Spleen (tissue), 11 donors: ENCODE measurements around the gene CD82. TPM values are rescaled to one million over a fixed set of nuclear protein-coding genes. Genes with fewer than 3 reads are reported as not detected.
A peak's percentile ranks its signal among the peaks of the same experiment; 100 is the strongest.

ENCODE experiments used
- DNase-seq: peaks from one replicate; pipeline ENCODE4 v3.0.0-alpha.2; 2020
- H3K27ac ChIP-seq, 8 donors: fragments of 200-600 bp; sonication (generic) in 7 of 8; 1 replicate in 4 of 8; 2 replicates in 4 of 8; pipeline versions ENCODE4 v1.5.0 to v1.8.0; 2016 to 2021; ENCODE audit warnings: inconsistent platforms in 4 of 8, mild to moderate bottlenecking in 4 of 8, moderate library complexity in 1 of 8
- H3K27me3 ChIP-seq, 7 donors: fragments of 200-600 bp; sonication (generic) in 6 of 7; replicated peaks in 1 of 7; 1 replicate in 4 of 7; 2 replicates in 3 of 7; pipeline versions ENCODE4 v1.5.0 to v1.8.0; 2016 to 2021; ENCODE audit warnings: inconsistent platforms in 3 of 7, mild to moderate bottlenecking in 1 of 7
- H3K36me3 ChIP-seq, 6 donors: fragments of 200-600 bp; sonication (generic) in 5 of 6; 1 replicate in 4 of 6; 2 replicates in 2 of 6; pipeline versions ENCODE4 v1.5.0 to v1.8.0; 2016 to 2021; ENCODE audit warnings: inconsistent platforms in 2 of 6
- H3K4me1 ChIP-seq, 6 donors: fragments of 200-600 bp; sonication (generic) in 5 of 6; 1 replicate in 3 of 6; 2 replicates in 3 of 6; pipeline versions ENCODE4 v1.5.0 to v1.8.0; 2016 to 2021; ENCODE audit warnings: inconsistent platforms in 3 of 6
- H3K4me3 ChIP-seq, 8 donors: fragments of 200-600 bp; sonication (generic) in 7 of 8; 1 replicate in 4 of 8; 2 replicates in 4 of 8; pipeline versions ENCODE4 v1.5.0 to v1.8.0; 2016 to 2021; ENCODE audit warnings: inconsistent platforms in 4 of 8, mild to moderate bottlenecking in 4 of 8, moderate library complexity in 2 of 8
- H3K9me3 ChIP-seq, 8 donors: fragments of 200-600 bp; sonication (generic) in 7 of 8; 1 replicate in 4 of 8; 2 replicates in 4 of 8; pipeline versions ENCODE4 v1.5.0 to v1.8.0; 2016 to 2021; ENCODE audit warnings: inconsistent platforms in 4 of 8
- CTCF ChIP-seq, 11 experiments: fragments of 200-600 bp in 7 of 11; fragments of 450-650 bp in 4 of 11; sonication (generic) in 4 of 11; IDR thresholded peaks in 8 of 11; conservative IDR thresholded peaks in 3 of 11; 1 replicate in 7 of 11; 2 replicates in 4 of 11; pipeline versions ENCODE4 v1.4.0 to v1.8.0; 2016 to 2021; ENCODE audit warnings: antibody characterized with exemption in 11 of 11, inconsistent platforms in 4 of 11, mild to moderate bottlenecking in 1 of 11
- POLR2A ChIP-seq, 3 donors: fragments of 450-650 bp; IDR thresholded peaks; one replicate each; pipeline ENCODE4 v1.5.1; 2017; ENCODE audit warnings: antibody characterized with exemption in 3 of 3, mild to moderate bottlenecking in 1 of 3
- POLR2AphosphoS5 ChIP-seq, 3 donors: sonication (generic); formaldehyde crosslinking; IDR thresholded peaks; one replicate each; pipeline ENCODE4 v1.5.1; 2017; ENCODE audit warnings: antibody characterized with exemption in 3 of 3
- WGBS, 5 donors: extraction: QIAGEN DNeasy Blood & Tissue Kit in 3 of 5; methylation state at CpG; one replicate each; pipeline versions ENCODE4 v1.1.5 to v1.1.7; 2013 to 2018; 5-methylcytosine and 5-hydroxymethylcytosine counted together
- intact Hi-C: fragments of 100-400 bp; cut with DNase I; formaldehyde crosslinking; loops from one replicate; pipeline ENCODE4 v1.15.0; 2023; ENCODE audit warnings: low total_unique reads
- polyA plus RNA-seq, 3 donors: library from polyadenylated mRNA; stranded (reverse); fragments of 200-250 nt; gene quantifications; one replicate each; pipeline ENCODE4 v1.2.1, GENCODE V29; 2013
- total RNA-seq, 7 donors: library from RNA; depleted of rRNA in 3 of 7; stranded (reverse); fragments of >200 nt in 3 of 7; fragmentation: NEBNext Ultra II Directional in 4 of 7; extraction: Animal tissue kit (Norgen Biotek cat#: 25700) in 4 of 7; gene quantifications; one replicate each; pipeline versions ENCODE4 v1.1.0 to v1.2.1, GENCODE V29; 2016 to 2021
- donor health status: healthy with polysubstance abuse.
- donor health status: DM: no; HTN: no; CAD: no; lungs with moderate emphysema.
- donor health status: DM: no; HTN: no; CAD: no.
- donor health status: Bipolar disorder and iron deficiency.
- donor health status: healthy.
- donor health status: DM: no; HTN: no; CAD: no.
- donor health status: DM: yes; HTN: yes; CAD: no.

Gene CD82
- total and polyA plus RNA-seq, 10 donors = 27.8 to 174 (median 95.2) TPM

- H3K27me3 ChIP-seq = no peaks in the 10 kb centered on the region
- peaks cover 0 to 67% (median 23%) of the 10 kb centered on the region in 6 donors for H3K36me3 ChIP-seq
- peaks cover 20 to 67% (median 41%) of the 10 kb centered on the region in 6 donors for H3K4me1 ChIP-seq
- H3K27ac ChIP-seq = no peak overlapping the region
- no peak overlapping the region for H3K4me3 ChIP-seq
- TF ChIP-seq POLR2A (IDR thresholded peaks at IDR 0.05) (no peak), POLR2AphosphoS5 (IDR thresholded peaks at IDR 0.05) (peak; percentile 31 to 72 (median 51)), CTCF (IDR thresholded peaks at IDR 0.05 in 8 of 11, conservative IDR thresholded peaks at IDR 0.05 in 3 of 11) (peak; percentile 63 to 96 (median 88))
- 36 to 57% (median 46%) methylated on average over 20 to 24 of the region's 24 CpGs for WGBS, 5 donors
- intact Hi-C loops = loop anchor here (5.0 kb wide), 1 partner anchor 291 kb away; no protein-coding TSS in a partner anchor
- DNase-seq = peak; percentile 91
- no peaks in the 10 kb centered on the region for H3K9me3 ChIP-seq
Measured at GRCh38 chr11:44621140-44621681, 55.7 kb downstream of the CD82 start.

GRCh38 chr11:44621784-44622183 is 56.3 kb downstream of the CD82 start:
- no peak for TF ChIP-seq CTCF (IDR thresholded peaks at IDR 0.05 in 8 of 11, conservative IDR thresholded peaks at IDR 0.05 in 3 of 11)
- TF ChIP-seq POLR2A (IDR thresholded peaks at IDR 0.05) = no peak
- TF ChIP-seq POLR2AphosphoS5 (IDR thresholded peaks at IDR 0.05) = no peak
- WGBS, 5 donors = 68 to 84% (median 78%) methylated on average over 8 of the region's 8 CpGs
- H3K27ac ChIP-seq = no peak overlapping the region

GRCh38 chr11:44622190-44622650 is 56.8 kb downstream of the CD82 start:
- H3K9me3 ChIP-seq = peaks cover 0 to 4% (median 0%) of the 10 kb centered on the region in 8 donors
- H3K27ac ChIP-seq = peak overlapping the region in 1 of 8 donors; percentile 14
- peaks cover 14 to 57% (median 32%) of the 10 kb centered on the region in 6 donors for H3K4me1 ChIP-seq
- peak; percentile 68 for DNase-seq
- intact Hi-C loops = loop anchor here (5.0 kb wide), 1 partner anchor 290 kb away; no protein-coding TSS in a partner anchor
- WGBS, 5 donors = 84 to 100% (median 96%) methylated on average over 3 to 4 of the region's 4 CpGs
- TF ChIP-seq POLR2AphosphoS5 (IDR thresholded peaks at IDR 0.05) = no peak
- TF ChIP-seq POLR2A (IDR thresholded peaks at IDR 0.05) = no peak
- TF ChIP-seq CTCF (IDR thresholded peaks at IDR 0.05 in 8 of 11, conservative IDR thresholded peaks at IDR 0.05 in 3 of 11) = no peak
- H3K27me3 ChIP-seq = no peaks in the 10 kb centered on the region
- no peak overlapping the region for H3K4me3 ChIP-seq
- peaks cover 0 to 57% (median 19%) of the 10 kb centered on the region in 6 donors for H3K36me3 ChIP-seq

More at GRCh38 chr11:44621784-44622183, 56.3 kb downstream of the CD82 start:
- Histone ChIP-seq H3K4me1 (peaks cover 14 to 61% (median 36%) of the 10 kb centered on the region in 6 donors), H3K27me3 (no peaks in the 10 kb centered on the region), H3K9me3 (peaks cover 0 to 4% (median 0%) of the 10 kb centered on the region in 8 donors), H3K36me3 (peaks cover 0 to 61% (median 20%) of the 10 kb centered on the region in 6 donors), H3K4me3 (no peak overlapping the region)
- peak; percentile 34 for DNase-seq
- intact Hi-C loops = loop anchor here (5.0 kb wide), 1 partner anchor 291 kb away; no protein-coding TSS in a partner anchor

- intact Hi-C loops = loop anchor here (5.0 kb wide), 1 partner anchor 290 kb away; no protein-coding TSS in a partner anchor
- Histone ChIP-seq H3K4me3 (no peak overlapping the region), H3K27me3 (no peaks in the 10 kb centered on the region), H3K4me1 (peaks cover 14 to 62% (median 34%) of the 10 kb centered on the region in 6 donors), H3K9me3 (peaks cover 0 to 4% (median 0%) of the 10 kb centered on the region in 8 donors), H3K27ac (peak overlapping the region in 1 of 8 donors; percentile 64), H3K36me3 (peaks cover 0 to 51% (median 19%) of the 10 kb centered on the region in 6 donors)
- TF ChIP-seq POLR2A (IDR thresholded peaks at IDR 0.05) (no peak), POLR2AphosphoS5 (IDR thresholded peaks at IDR 0.05) (peak in 1 of 3 donors; percentile 39), CTCF (IDR thresholded peaks at IDR 0.05 in 8 of 11, conservative IDR thresholded peaks at IDR 0.05 in 3 of 11) (no peak)
- peak; percentile 63 for DNase-seq
- 86 to 93% (median 87%) methylated on average over 10 to 11 of the region's 11 CpGs for WGBS, 5 donors
Measured at GRCh38 chr11:44622721-44623258, 57.3 kb downstream of the CD82 start.
